Measurements from ENCODE around the gene GPR18. TPM values are rescaled to one million over a fixed set of nuclear protein-coding genes. Genes with fewer than 3 reads are reported as not detected.

The GPR18 gene, protein sequence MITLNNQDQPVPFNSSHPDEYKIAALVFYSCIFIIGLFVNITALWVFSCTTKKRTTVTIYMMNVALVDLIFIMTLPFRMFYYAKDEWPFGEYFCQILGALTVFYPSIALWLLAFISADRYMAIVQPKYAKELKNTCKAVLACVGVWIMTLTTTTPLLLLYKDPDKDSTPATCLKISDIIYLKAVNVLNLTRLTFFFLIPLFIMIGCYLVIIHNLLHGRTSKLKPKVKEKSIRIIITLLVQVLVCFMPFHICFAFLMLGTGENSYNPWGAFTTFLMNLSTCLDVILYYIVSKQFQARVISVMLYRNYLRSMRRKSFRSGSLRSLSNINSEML
- not detected in 2 replicates for total RNA-seq

GRCh38 chr13:99258210-99258860 is at the start of gene GPR18:
Gene GPR18 (minus strand): TSS chr13:99258379. CDS start chr13:99255872, 2,507 bp downstream.

GRCh38 chr13:99307247-99307646 is 49.1 kb upstream of the GPR18 start, which contains the start of gene GPR183:
Gene GPR183 (minus strand): TSS chr13:99307399. CDS start chr13:99296145, 11,254 bp downstream.

Other genes with a start within 250 kb of the GPR18 start
- 33.5 and 40.1 TPM in 2 replicates for gene UBAC2, start 57.5 kb downstream of the GPR18 start, total RNA-seq
- gene GPR183, start 49.0 kb upstream of the GPR18 start, total RNA-seq = 0.24 TPM in 1 of 2 replicates, not detected in the other
- gene TM9SF2, start 243.1 kb upstream of the GPR18 start, total RNA-seq = 134 and 164 TPM in 2 replicates

Data from tracheal epithelial cell (primary cell).